SK-N-SH (cell line): ENCODE measurements around the gene PEX10. TPM values are rescaled to one million over a fixed set of nuclear protein-coding genes. Genes with fewer than 3 reads are reported as not detected.

Experiments
- CTCF ChIA-PET: fragments of 300-600, 350-600 bp; formaldehyde crosslinking; extraction: SDS; loops from one replicate; lab custom pipeline; 2021; lab: Yijun Ruan, JAX
- POLR2A ChIA-PET: fragments of 350-600 bp; sonication (Branson Sonifier 250); formaldehyde crosslinking; extraction: SDS; loops from one replicate; lab custom pipeline; 2020; ENCODE audit warnings: antibody characterized with exemption, inconsistent platforms; lab: Yijun Ruan, JAX
- DNase-seq: peaks from one replicate; pipeline ENCODE4 v3.0.0; 2012
- H2AFZ ChIP-seq: fragments of 200-600 bp; sonication (generic); 2 replicates; pipeline ENCODE4 v1.8.1; 2016; ENCODE audit warnings: antibody characterized with exemption, mild to moderate bottlenecking, low read depth
- H3F3A ChIP-seq: fragments of 200-600 bp; sonication (generic); replicated peaks from 2 replicates; pipeline ENCODE3; 2016; ENCODE audit warnings: antibody characterized with exemption, mild to moderate bottlenecking; ENCODE audit not compliant: insufficient read depth
- H3K27ac ChIP-seq, 2 experiments: fragments of 200-500 bp in 1 of 2; fragments of 200-600 bp in 1 of 2; sonication (Bioruptor generic) in 1 of 2; sonication (generic), shearing (Covaris generic) in 1 of 2; 2 replicates each; pipeline versions ENCODE4 v1.5.1 to v1.6.1; 2014 to 2016; ENCODE audit warnings: low read depth in 2 of 2, inconsistent platforms in 1 of 2, low read length in 1 of 2, mild to moderate bottlenecking in 1 of 2, mixed read lengths in 1 of 2
- H3K27me3 ChIP-seq: fragments of 200-600 bp; sonication (generic), shearing (Covaris generic); 2 replicates; pipeline ENCODE4 v1.6.1; 2016; ENCODE audit warnings: mixed run types; ENCODE audit not compliant: insufficient read depth
- H3K36me3 ChIP-seq, 2 experiments: fragments of 200-500 bp in 1 of 2; fragments of 200-600 bp in 1 of 2; sonication (Bioruptor generic) in 1 of 2; sonication (generic) in 1 of 2; replicated peaks in 1 of 2; 2 replicates each; pipeline versions ENCODE3 to v1.5.1; 2014 to 2016; ENCODE audit warnings: low read length in 1 of 2, mild to moderate bottlenecking in 1 of 2; ENCODE audit not compliant: insufficient read depth in 2 of 2, control insufficient read depth in 1 of 2
- H3K4me1 ChIP-seq, 2 experiments: fragments of 200-500 bp in 1 of 2; fragments of 200-600 bp in 1 of 2; sonication (Bioruptor generic) in 1 of 2; sonication (generic), shearing (Covaris generic) in 1 of 2; 2 replicates each; pipeline versions ENCODE4 v1.5.1 to v1.6.1; 2014 to 2016; ENCODE audit warnings: low read depth in 1 of 2, low read length in 1 of 2, mixed run types in 1 of 2; ENCODE audit not compliant: insufficient read depth in 2 of 2, control insufficient read depth in 1 of 2
- H3K4me2 ChIP-seq: fragments of 200-600 bp; sonication (generic), shearing (Covaris generic); 2 replicates; pipeline ENCODE4 v1.6.1; 2017; ENCODE audit warnings: mixed run types
- H3K4me3 ChIP-seq, 2 experiments: fragments of 200-500 bp in 1 of 2; fragments of 200-600 bp in 1 of 2; sonication (Bioruptor generic) in 1 of 2; sonication (generic), shearing (Covaris generic) in 1 of 2; 2 replicates each; pipeline versions ENCODE4 v1.5.1 to v1.8.1; 2014 to 2016; ENCODE audit warnings: low read depth in 2 of 2, inconsistent platforms in 1 of 2, low read length in 1 of 2, mild to moderate bottlenecking in 1 of 2, mixed read lengths in 1 of 2, moderate library complexity in 1 of 2
- H3K79me2 ChIP-seq: fragments of 200-600 bp; sonication (generic); 2 replicates; pipeline ENCODE4 v1.8.1; 2017; ENCODE audit warnings: mild to moderate bottlenecking; ENCODE audit not compliant: insufficient read depth
- H3K9ac ChIP-seq: fragments of 200-600 bp; sonication (generic); 2 replicates; pipeline ENCODE4 v1.6.1; 2017; ENCODE audit warnings: mixed run types
- H3K9me2 ChIP-seq: fragments of 200-600 bp; sonication (generic); 2 replicates; pipeline ENCODE4 v1.6.1; 2017; ENCODE audit warnings: mixed run types
- H3K9me3 ChIP-seq: fragments of 200-600 bp; sonication (generic); 2 replicates; pipeline ENCODE4 v1.6.1; 2017; ENCODE audit warnings: mixed run types, mild to moderate bottlenecking, moderate library complexity
- H4K20me1 ChIP-seq: fragments of 200-600 bp; sonication (generic); 2 replicates; pipeline ENCODE4 v1.6.1; 2017; ENCODE audit warnings: mild to moderate bottlenecking, mixed run types; ENCODE audit not compliant: insufficient read depth
- CHD2 ChIP-seq: fragments of 150-350 bp; IDR thresholded peaks from 2 replicates; pipeline ENCODE4 v1.6.1; 2018; ENCODE audit warnings: low read length; ENCODE audit not compliant: partially characterized antibody
- CTCF ChIP-seq: fragments of 200-600 bp; sonication (generic); IDR thresholded peaks from 2 replicates; pipeline ENCODE4 v1.6.1; 2017; ENCODE audit warnings: antibody characterized with exemption, mild to moderate bottlenecking, moderate library complexity
- ELF1 ChIP-seq: IDR thresholded peaks from 2 replicates; pipeline ENCODE4 v1.4.0; 2012
- FOSL2 ChIP-seq: IDR thresholded peaks from 2 replicates; pipeline ENCODE4 v1.4.0; 2012; ENCODE audit warnings: low read depth, mild to moderate bottlenecking, moderate library complexity, borderline replicate concordance
- FOXJ3 ChIP-seq: sonication (generic); formaldehyde crosslinking; IDR thresholded peaks from 2 replicates; pipeline ENCODE4 v1.5.1; 2020; ENCODE audit warnings: mild to moderate bottlenecking, missing genetic modification reagents
- GABPA ChIP-seq: IDR thresholded peaks from 2 replicates; pipeline ENCODE4 v1.4.0; 2012; ENCODE audit warnings: low read depth, mild to moderate bottlenecking
- IRF3 ChIP-seq: fragments of 150-350 bp; IDR thresholded peaks from 2 replicates; pipeline ENCODE4 v1.6.1; 2016; ENCODE audit warnings: mild to moderate bottlenecking, low read depth, low read length
- MXI1 ChIP-seq: IDR thresholded peaks from 2 replicates; pipeline ENCODE4 v1.6.1; 2012; ENCODE audit warnings: mild to moderate bottlenecking, low read depth, low read length, improper control_type of control experiment
- NFIC ChIP-seq: IDR thresholded peaks from 2 replicates; pipeline ENCODE4 v1.4.0; 2012; ENCODE audit warnings: borderline replicate concordance
- NRF1 ChIP-seq: IDR thresholded peaks from 2 replicates; pipeline ENCODE4 v1.6.1; 2012; ENCODE audit warnings: low read depth, mild to moderate bottlenecking, low read length
- POLR2AphosphoS5 ChIP-seq: IDR thresholded peaks from 2 replicates; pipeline ENCODE4 v1.6.1; 2012; ENCODE audit warnings: low read depth, low read length
- RFX5 ChIP-seq: IDR thresholded peaks from 2 replicates; pipeline ENCODE4 v1.6.1; 2012; ENCODE audit warnings: mild to moderate bottlenecking, improper control_type of control experiment, low read length
- TAF1 ChIP-seq: IDR thresholded peaks from 2 replicates; pipeline ENCODE4 v1.6.1; 2012; ENCODE audit warnings: low read depth, mild to moderate bottlenecking, low read length, moderate library complexity, borderline replicate concordance
- TCF12 ChIP-seq: IDR thresholded peaks from 2 replicates; pipeline ENCODE4 v1.4.0; 2012
- TEAD4 ChIP-seq: IDR thresholded peaks from 2 replicates; pipeline ENCODE4 v1.4.0; 2012; ENCODE audit warnings: mild to moderate bottlenecking, borderline replicate concordance; ENCODE audit not compliant: insufficient read depth
- USF2 ChIP-seq: fragments of 150-350 bp; IDR thresholded peaks from 2 replicates; pipeline ENCODE4 v1.6.1; 2017; ENCODE audit warnings: antibody characterized with exemption, low read length, low read depth, borderline replicate concordance
- YY1 ChIP-seq: IDR thresholded peaks from 2 replicates; pipeline ENCODE4 v1.4.0; 2012; ENCODE audit warnings: low read depth, mild to moderate bottlenecking
- ZBTB33 ChIP-seq: IDR thresholded peaks from 2 replicates; pipeline ENCODE4 v1.4.0; 2012; ENCODE audit warnings: low read depth, borderline replicate concordance
- WGBS: methylation state at CpG from one replicate; pipeline ENCODE4 v1.1.6; 2017; ENCODE audit warnings: low lambda C conversion rate; 5-methylcytosine and 5-hydroxymethylcytosine counted together
- polyA plus RNA-seq, 3 experiments: library from polyadenylated mRNA; depleted of rRNA; stranded (reverse); fragments of >200 nt; gene quantifications; 2 replicates each; pipeline ENCODE4 v1.2.3, GENCODE V29; 2012

PEX10 gene
- polyA plus RNA-seq, 1 of the 3 experiments (the other 2 are of a cell fraction): 28.6 TPM

- no peak for DNase-seq
- Histone ChIP-seq H3K79me2 (no peaks in the 10 kb centered on the region), H3K4me3 (no peak overlapping the region), H3K27me3 (peaks cover 11% of the 10 kb centered on the region), H3K9ac (no peak overlapping the region), H4K20me1 (no peaks in the 10 kb centered on the region), H3F3A (no peaks in the 10 kb centered on the region), H3K27ac (no peak overlapping the region), H3K9me3 (no peaks in the 10 kb centered on the region), H3K4me1 (peaks cover 0 to 3% of the 10 kb centered on the region in 2 experiments; a peak in 1 of 4 replicates), H3K36me3 (no peaks in the 10 kb centered on the region)
- POLR2A ChIA-PET: no interaction called here
- CTCF ChIA-PET: interaction anchor here (1.2 to 3.5 kb wide), 7 partner anchors 10 to 117 kb away, joined by 3 to 13 read pairs (median 7); no protein-coding TSS in a partner anchor
- TF ChIP-seq CTCF (peak; percentile 35; the same call in 1 of the 2 replicates), FOXJ3 (CRISPR knock-in tag) (no peak)
- TF ChIP-seq, all 33 proteins: peak for 1
- Histone ChIP-seq H3K9me2 (no peaks in the 10 kb centered on the region), H2AFZ (no peak overlapping the region), H3K4me2 (no peak overlapping the region)
- WGBS: 81% methylated on average over 6 of the region's 20 CpGs
Measured at GRCh38 chr1:2429780-2430591, 17.6 kb upstream of the PEX10 start.

GRCh38 chr1:2428490-2428889 is 16.1 kb upstream of the PEX10 start:
- Histone ChIP-seq H3K36me3 (no peaks in the 10 kb centered on the region), H3F3A (no peaks in the 10 kb centered on the region), H3K79me2 (no peaks in the 10 kb centered on the region), H3K4me2 (no peak overlapping the region), H2AFZ (no peak overlapping the region), H3K4me1 (peaks cover 0 to 3% of the 10 kb centered on the region in 2 experiments; a peak in 1 of 4 replicates), H3K9ac (no peak overlapping the region), H3K27ac (no peak overlapping the region), H3K9me2 (no peaks in the 10 kb centered on the region), H3K4me3 (no peak overlapping the region), H3K27me3 (peaks cover 6% of the 10 kb centered on the region), H3K9me3 (no peaks in the 10 kb centered on the region), H4K20me1 (no peaks in the 10 kb centered on the region)
- WGBS: 79% methylated on average over 14 of the region's 28 CpGs
- CTCF ChIA-PET: interaction anchor here (3.5 kb wide), 1 partner anchor 14 kb away, joined by 13 read pairs; no protein-coding TSS in a partner anchor
- no peak for DNase-seq
- POLR2A ChIA-PET: no interaction called here
- TF ChIP-seq IRF3 (no peak), RFX5 (no peak), TEAD4 (no peak), ELF1 (no peak), YY1 (no peak), MXI1 (no peak), NFIC (no peak), USF2 (no peak), NRF1 (no peak), GABPA (no peak), FOSL2 (no peak), TAF1 (no peak), POLR2AphosphoS5 (no peak), TCF12 (no peak), CHD2 (no peak), ZBTB33 (no peak)
